HCT116 (cell line): Measurements from ENCODE around the gene WSCD2.

Experiments used
- FOSL1 ChIP-seq: IDR thresholded peaks from 2 replicates; pipeline ENCODE4 v1.6.1; 2012; ENCODE audit warnings: low read depth
- POLR2AphosphoS5 ChIP-seq: IDR thresholded peaks from 2 replicates; pipeline ENCODE4 v1.6.1; 2011; ENCODE audit warnings: mild to moderate bottlenecking, low read depth, low read length, moderate library complexity
- TCF7L2 ChIP-seq: IDR thresholded peaks from 2 replicates; pipeline ENCODE4 v1.7.0; 2011; ENCODE audit warnings: borderline replicate concordance, inconsistent platforms; ENCODE audit not compliant: insufficient read depth, insufficient read length; ENCODE audit errors: extremely low read depth
- TF ChIP-seq, protein P1 (sequence below), 3 experiments: fragments of 200-600 bp in 1 of 3; sonication (generic) in 1 of 3; IDR thresholded peaks in 2 of 3; conservative IDR thresholded peaks in 1 of 3; 2 replicates each; pipeline ENCODE4 v1.5.1; 2012 to 2017; ENCODE audit warnings: low read depth in 2 of 3, low read length in 2 of 3, antibody characterized with exemption in 1 of 3, borderline replicate concordance in 1 of 3, control low read depth in 1 of 3, mild to moderate bottlenecking in 1 of 3, mixed read lengths in 1 of 3, mixed run types in 1 of 3, moderate library complexity in 1 of 3; ENCODE audit not compliant: insufficient read depth in 1 of 3
- TF ChIP-seq, protein P2 (sequence below): IDR thresholded peaks from 2 replicates; pipeline ENCODE4 v1.6.1; 2012; ENCODE audit warnings: low read depth

DNA sequence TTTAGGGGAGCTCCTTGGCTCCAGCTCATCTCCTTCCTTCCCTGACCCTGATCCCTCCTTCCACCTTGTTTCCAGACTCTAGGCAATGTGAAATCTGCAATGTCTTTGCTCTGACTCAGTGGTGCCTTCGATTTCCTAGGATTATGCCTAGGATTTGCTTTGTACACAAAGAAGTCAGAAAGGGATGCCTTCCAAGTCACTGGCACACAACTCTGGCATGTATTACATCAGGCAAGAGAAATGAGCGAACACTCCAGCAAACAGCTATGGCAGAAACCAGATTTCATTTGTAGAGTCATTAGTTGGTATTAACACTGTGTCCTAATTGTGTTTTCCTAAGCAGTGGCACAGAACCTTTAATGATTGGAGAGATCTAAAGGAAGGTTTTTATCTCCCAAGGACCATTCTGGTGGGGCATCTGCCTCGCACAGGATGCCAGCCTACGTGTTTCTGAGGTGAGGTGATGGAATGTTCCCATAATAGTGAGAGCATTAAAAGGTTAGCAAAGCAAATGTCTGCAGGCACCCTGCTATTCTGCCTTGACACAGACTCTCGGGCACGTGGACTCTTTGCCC, 84.9 kb downstream of the WSCD2 start:
- TF ChIP-seq TCF7L2 (no peak), FOSL1 (no peak), POLR2AphosphoS5 (no peak)
- TF ChIP-seq, protein P1, sequence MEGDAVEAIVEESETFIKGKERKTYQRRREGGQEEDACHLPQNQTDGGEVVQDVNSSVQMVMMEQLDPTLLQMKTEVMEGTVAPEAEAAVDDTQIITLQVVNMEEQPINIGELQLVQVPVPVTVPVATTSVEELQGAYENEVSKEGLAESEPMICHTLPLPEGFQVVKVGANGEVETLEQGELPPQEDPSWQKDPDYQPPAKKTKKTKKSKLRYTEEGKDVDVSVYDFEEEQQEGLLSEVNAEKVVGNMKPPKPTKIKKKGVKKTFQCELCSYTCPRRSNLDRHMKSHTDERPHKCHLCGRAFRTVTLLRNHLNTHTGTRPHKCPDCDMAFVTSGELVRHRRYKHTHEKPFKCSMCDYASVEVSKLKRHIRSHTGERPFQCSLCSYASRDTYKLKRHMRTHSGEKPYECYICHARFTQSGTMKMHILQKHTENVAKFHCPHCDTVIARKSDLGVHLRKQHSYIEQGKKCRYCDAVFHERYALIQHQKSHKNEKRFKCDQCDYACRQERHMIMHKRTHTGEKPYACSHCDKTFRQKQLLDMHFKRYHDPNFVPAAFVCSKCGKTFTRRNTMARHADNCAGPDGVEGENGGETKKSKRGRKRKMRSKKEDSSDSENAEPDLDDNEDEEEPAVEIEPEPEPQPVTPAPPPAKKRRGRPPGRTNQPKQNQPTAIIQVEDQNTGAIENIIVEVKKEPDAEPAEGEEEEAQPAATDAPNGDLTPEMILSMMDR (IDR thresholded peaks at IDR 0.05 in 2 of 3, conservative IDR thresholded peaks at IDR 0.05 in 1 of 3; ENCODE audit: borderline replicate concordance in 1 of 3, insufficient read depth in 1 of 3, low read depth in 2 of 3, low read length in 2 of 3), result no peak
- TF ChIP-seq, protein P2, sequence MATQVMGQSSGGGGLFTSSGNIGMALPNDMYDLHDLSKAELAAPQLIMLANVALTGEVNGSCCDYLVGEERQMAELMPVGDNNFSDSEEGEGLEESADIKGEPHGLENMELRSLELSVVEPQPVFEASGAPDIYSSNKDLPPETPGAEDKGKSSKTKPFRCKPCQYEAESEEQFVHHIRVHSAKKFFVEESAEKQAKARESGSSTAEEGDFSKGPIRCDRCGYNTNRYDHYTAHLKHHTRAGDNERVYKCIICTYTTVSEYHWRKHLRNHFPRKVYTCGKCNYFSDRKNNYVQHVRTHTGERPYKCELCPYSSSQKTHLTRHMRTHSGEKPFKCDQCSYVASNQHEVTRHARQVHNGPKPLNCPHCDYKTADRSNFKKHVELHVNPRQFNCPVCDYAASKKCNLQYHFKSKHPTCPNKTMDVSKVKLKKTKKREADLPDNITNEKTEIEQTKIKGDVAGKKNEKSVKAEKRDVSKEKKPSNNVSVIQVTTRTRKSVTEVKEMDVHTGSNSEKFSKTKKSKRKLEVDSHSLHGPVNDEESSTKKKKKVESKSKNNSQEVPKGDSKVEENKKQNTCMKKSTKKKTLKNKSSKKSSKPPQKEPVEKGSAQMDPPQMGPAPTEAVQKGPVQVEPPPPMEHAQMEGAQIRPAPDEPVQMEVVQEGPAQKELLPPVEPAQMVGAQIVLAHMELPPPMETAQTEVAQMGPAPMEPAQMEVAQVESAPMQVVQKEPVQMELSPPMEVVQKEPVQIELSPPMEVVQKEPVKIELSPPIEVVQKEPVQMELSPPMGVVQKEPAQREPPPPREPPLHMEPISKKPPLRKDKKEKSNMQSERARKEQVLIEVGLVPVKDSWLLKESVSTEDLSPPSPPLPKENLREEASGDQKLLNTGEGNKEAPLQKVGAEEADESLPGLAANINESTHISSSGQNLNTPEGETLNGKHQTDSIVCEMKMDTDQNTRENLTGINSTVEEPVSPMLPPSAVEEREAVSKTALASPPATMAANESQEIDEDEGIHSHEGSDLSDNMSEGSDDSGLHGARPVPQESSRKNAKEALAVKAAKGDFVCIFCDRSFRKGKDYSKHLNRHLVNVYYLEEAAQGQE, result no peak
